OCI-LY7 (cell line): ENCODE results near the gene MYOM3.

Experiments
- EZH2phosphoT487 ChIP-seq: fragments of 200-600 bp; sonication (generic); IDR thresholded peaks from 2 replicates; pipeline ENCODE4 v1.6.1; 2018; ENCODE audit warnings: low read depth, borderline replicate concordance, mild to moderate bottlenecking, mixed run types, antibody characterized with exemption, low read length, moderate library complexity, mixed read lengths
- TF ChIP-seq, protein P1 (sequence below): fragments of 200-600 bp; sonication (generic); conservative IDR thresholded peaks from 2 replicates; pipeline ENCODE4 v1.5.1; 2014; ENCODE audit warnings: mild to moderate bottlenecking, antibody characterized with exemption, low read length, moderate library complexity, mixed read lengths

GRCh38 chr1:24122776-24123175 lies 10.8 kb upstream of the MYOM3 start:
- TF ChIP-seq, protein P1, sequence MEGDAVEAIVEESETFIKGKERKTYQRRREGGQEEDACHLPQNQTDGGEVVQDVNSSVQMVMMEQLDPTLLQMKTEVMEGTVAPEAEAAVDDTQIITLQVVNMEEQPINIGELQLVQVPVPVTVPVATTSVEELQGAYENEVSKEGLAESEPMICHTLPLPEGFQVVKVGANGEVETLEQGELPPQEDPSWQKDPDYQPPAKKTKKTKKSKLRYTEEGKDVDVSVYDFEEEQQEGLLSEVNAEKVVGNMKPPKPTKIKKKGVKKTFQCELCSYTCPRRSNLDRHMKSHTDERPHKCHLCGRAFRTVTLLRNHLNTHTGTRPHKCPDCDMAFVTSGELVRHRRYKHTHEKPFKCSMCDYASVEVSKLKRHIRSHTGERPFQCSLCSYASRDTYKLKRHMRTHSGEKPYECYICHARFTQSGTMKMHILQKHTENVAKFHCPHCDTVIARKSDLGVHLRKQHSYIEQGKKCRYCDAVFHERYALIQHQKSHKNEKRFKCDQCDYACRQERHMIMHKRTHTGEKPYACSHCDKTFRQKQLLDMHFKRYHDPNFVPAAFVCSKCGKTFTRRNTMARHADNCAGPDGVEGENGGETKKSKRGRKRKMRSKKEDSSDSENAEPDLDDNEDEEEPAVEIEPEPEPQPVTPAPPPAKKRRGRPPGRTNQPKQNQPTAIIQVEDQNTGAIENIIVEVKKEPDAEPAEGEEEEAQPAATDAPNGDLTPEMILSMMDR, result no peak
- no peak for TF ChIP-seq EZH2phosphoT487
